K562 (cell line): ENCODE data around the gene BMP2K. TPM values are rescaled to one million over a fixed set of nuclear protein-coding genes. Genes with fewer than 3 reads are reported as not detected.

Experiments used
- CCNT2 ChIP-seq: IDR thresholded peaks from 2 replicates; pipeline ENCODE4 v1.6.1; 2011; ENCODE audit warnings: borderline replicate concordance, low read depth, mild to moderate bottlenecking, moderate library complexity, mixed read lengths, low read length; ENCODE audit not compliant: insufficient read length; ENCODE audit errors: extremely low read depth
- FOXP1 ChIP-seq: sonication (generic); formaldehyde crosslinking; IDR thresholded peaks from 2 replicates; pipeline ENCODE4 v1.8.0; 2022; ENCODE audit warnings: mild to moderate bottlenecking, missing genetic modification reagents
- HNRNPK ChIP-seq: fragments of 200-400 bp; formaldehyde crosslinking; IDR thresholded peaks from one replicate; pipeline ENCODE4 v1.6.1; 2018; ENCODE audit warnings: mild to moderate bottlenecking, low read depth, low read length; ENCODE audit not compliant: poor library complexity, severe bottlenecking
- MAZ ChIP-seq, 2 experiments: fragments of 450-650 bp in 1 of 2; sonication (generic) in 1 of 2; formaldehyde crosslinking; IDR thresholded peaks in 1 of 2; conservative IDR thresholded peaks in 1 of 2; 2 replicates each; pipeline versions ENCODE4 v1.4.0 to v1.5.0; 2020; ENCODE audit warnings: mild to moderate bottlenecking in 1 of 2, missing genetic modification reagents in 1 of 2
- PML ChIP-seq: IDR thresholded peaks from 2 replicates; pipeline ENCODE4 v1.6.1; 2012; ENCODE audit warnings: low read length, inconsistent platforms
- RBM39 ChIP-seq: fragments of 200-400 bp; formaldehyde crosslinking; optimal IDR thresholded peaks from 2 replicates; pipeline ENCODE3; 2018; ENCODE audit warnings: low read depth, low read length
- SAP30 ChIP-seq: fragments of 200-600 bp; sonication (generic); IDR thresholded peaks from 2 replicates; pipeline ENCODE4 v1.6.1; 2012; ENCODE audit warnings: borderline replicate concordance, low read depth, mild to moderate bottlenecking, moderate library complexity, low read length, control low read depth, inconsistent platforms; ENCODE audit not compliant: insufficient read depth, poor library complexity, severe bottlenecking
- SMC3 ChIP-seq: conservative IDR thresholded peaks from 2 replicates; pipeline ENCODE4 v1.6.1; 2011; ENCODE audit warnings: low read depth, low read length, improper control_type of control experiment; ENCODE audit not compliant: insufficient read depth
- SNRNP70 ChIP-seq: fragments of 200-400 bp; formaldehyde crosslinking; optimal IDR thresholded peaks from 2 replicates; pipeline ENCODE3; 2017; ENCODE audit warnings: low read depth, low read length
- THRB ChIP-seq: fragments of 450-650 bp; formaldehyde crosslinking; conservative IDR thresholded peaks from 2 replicates; pipeline ENCODE4 v1.4.0; 2022; ENCODE audit warnings: mild to moderate bottlenecking, missing genetic modification characterization
- TRIM24 ChIP-seq, 2 experiments: fragments of 450-650 bp; IDR thresholded peaks; 2 replicates each; pipeline ENCODE4 v1.6.1; 2016
- ZNF24 ChIP-seq: fragments of 450-650 bp; IDR thresholded peaks from 2 replicates; pipeline ENCODE4 v1.6.1; 2016
- ZNF551 ChIP-seq: fragments of 250-450 bp; sonication (Bioruptor Pico); IDR thresholded peaks from 2 replicates; pipeline ENCODE4 v1.5.0; 2021; ENCODE audit warnings: mild to moderate bottlenecking, moderate library complexity
- polyA plus RNA-seq, 8 experiments: library from polyadenylated mRNA; depleted of rRNA in 4 of 8; stranded (reverse) in 5 of 8; unstranded in 3 of 8; fragments of >200 nt; fragmentation: Nextera tagmentation in 2 of 8; fragmentation: Illumina TruSeq in 1 of 8; extraction: Ambion mirVana in 2 of 8; extraction: Trizol in 1 of 8; gene quantifications; 2 replicates each; pipeline versions ENCODE4 v1.2.1 to v1.2.3, GENCODE V29; 2011 to 2014; ENCODE audit warnings: inconsistent platforms in 1 of 8, missing spikeins in 1 of 8
- total RNA-seq, 7 experiments: library from RNA; depleted of rRNA in 6 of 7; stranded (reverse); fragments of >200 nt in 6 of 7; fragmentation: Illumina TruSeq in 2 of 7; extraction: Trizol in 2 of 7; gene quantifications; 2 replicates each; pipeline versions ENCODE4 v1.2.1 to v1.2.3, GENCODE V29; 2011 to 2021; ENCODE audit warnings: low replicate concordance in 1 of 7
- TF ChIP-seq, protein P1 (sequence below): IDR thresholded peaks from 2 replicates; pipeline ENCODE4 v1.6.1; 2011; ENCODE audit warnings: borderline replicate concordance, low read depth, mild to moderate bottlenecking, moderate library complexity, low read length; ENCODE audit not compliant: insufficient read depth, poor library complexity, severe bottlenecking
- TF ChIP-seq, protein P2 (sequence below): fragments of 250-450 bp; sonication (Bioruptor Pico); IDR thresholded peaks from 2 replicates; pipeline ENCODE4 v1.4.0; 2020; ENCODE audit warnings: borderline replicate concordance
- TF ChIP-seq, protein P3 (sequence below): fragments of 250-450 bp; sonication (Bioruptor Pico); IDR thresholded peaks from 2 replicates; pipeline ENCODE4 v1.9.0; 2021; ENCODE audit warnings: mild to moderate bottlenecking, inconsistent platforms
- TF ChIP-seq, protein P4 (sequence below): sonication (generic); formaldehyde crosslinking; IDR thresholded peaks from 2 replicates; pipeline ENCODE4 v1.9.0; 2022; ENCODE audit warnings: mild to moderate bottlenecking, missing genetic modification reagents

Gene BMP2K
- total and polyA plus RNA-seq, 9 of the 15 experiments (the other 6 are each of a cell fraction or from before 2014, with no cell fraction given), result 17.0 to 217 (median 104) TPM

GRCh38 chr4:78938868-78939666, 162.9 kb downstream of the BMP2K start, which contains the start of gene PAQR3 (continued):
- TF ChIP-seq, protein P1, sequence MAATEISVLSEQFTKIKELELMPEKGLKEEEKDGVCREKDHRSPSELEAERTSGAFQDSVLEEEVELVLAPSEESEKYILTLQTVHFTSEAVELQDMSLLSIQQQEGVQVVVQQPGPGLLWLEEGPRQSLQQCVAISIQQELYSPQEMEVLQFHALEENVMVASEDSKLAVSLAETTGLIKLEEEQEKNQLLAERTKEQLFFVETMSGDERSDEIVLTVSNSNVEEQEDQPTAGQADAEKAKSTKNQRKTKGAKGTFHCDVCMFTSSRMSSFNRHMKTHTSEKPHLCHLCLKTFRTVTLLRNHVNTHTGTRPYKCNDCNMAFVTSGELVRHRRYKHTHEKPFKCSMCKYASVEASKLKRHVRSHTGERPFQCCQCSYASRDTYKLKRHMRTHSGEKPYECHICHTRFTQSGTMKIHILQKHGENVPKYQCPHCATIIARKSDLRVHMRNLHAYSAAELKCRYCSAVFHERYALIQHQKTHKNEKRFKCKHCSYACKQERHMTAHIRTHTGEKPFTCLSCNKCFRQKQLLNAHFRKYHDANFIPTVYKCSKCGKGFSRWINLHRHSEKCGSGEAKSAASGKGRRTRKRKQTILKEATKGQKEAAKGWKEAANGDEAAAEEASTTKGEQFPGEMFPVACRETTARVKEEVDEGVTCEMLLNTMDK, result peak; percentile 84
- peak; percentile 91 for TF ChIP-seq CCNT2
- 0 out of 4 replicates have a peak, but pooled peaks of 1 of the 2 experiments have one; percentile 7 for TF ChIP-seq TRIM24 (IDR thresholded peaks at IDR 0.05)
- TF ChIP-seq, protein P2, sequence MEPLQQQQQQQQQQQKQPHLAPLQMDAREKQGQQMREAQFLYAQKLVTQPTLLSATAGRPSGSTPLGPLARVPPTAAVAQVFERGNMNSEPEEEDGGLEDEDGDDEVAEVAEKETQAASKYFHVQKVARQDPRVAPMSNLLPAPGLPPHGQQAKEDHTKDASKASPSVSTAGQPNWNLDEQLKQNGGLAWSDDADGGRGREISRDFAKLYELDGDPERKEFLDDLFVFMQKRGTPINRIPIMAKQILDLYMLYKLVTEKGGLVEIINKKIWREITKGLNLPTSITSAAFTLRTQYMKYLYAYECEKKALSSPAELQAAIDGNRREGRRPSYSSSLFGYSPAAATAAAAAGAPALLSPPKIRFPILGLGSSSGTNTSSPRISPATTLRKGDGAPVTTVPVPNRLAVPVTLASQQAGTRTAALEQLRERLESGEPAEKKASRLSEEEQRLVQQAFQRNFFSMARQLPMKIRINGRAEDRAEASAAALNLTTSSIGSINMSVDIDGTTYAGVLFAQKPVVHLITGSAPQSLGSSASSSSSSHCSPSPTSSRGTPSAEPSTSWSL, result no peak
- TF ChIP-seq ZNF24, result no peak; the same call in 1 of the 2 replicates
- no peak for TF ChIP-seq SNRNP70
- no peak for TF ChIP-seq THRB (CRISPR knock-in tag)
- no peak for TF ChIP-seq HNRNPK
- no peak for TF ChIP-seq RBM39
- peak; percentile 51 for TF ChIP-seq PML
- TF ChIP-seq, protein P3, sequence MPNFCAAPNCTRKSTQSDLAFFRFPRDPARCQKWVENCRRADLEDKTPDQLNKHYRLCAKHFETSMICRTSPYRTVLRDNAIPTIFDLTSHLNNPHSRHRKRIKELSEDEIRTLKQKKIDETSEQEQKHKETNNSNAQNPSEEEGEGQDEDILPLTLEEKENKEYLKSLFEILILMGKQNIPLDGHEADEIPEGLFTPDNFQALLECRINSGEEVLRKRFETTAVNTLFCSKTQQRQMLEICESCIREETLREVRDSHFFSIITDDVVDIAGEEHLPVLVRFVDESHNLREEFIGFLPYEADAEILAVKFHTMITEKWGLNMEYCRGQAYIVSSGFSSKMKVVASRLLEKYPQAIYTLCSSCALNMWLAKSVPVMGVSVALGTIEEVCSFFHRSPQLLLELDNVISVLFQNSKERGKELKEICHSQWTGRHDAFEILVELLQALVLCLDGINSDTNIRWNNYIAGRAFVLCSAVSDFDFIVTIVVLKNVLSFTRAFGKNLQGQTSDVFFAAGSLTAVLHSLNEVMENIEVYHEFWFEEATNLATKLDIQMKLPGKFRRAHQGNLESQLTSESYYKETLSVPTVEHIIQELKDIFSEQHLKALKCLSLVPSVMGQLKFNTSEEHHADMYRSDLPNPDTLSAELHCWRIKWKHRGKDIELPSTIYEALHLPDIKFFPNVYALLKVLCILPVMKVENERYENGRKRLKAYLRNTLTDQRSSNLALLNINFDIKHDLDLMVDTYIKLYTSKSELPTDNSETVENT (CRISPR knock-in tag), result peak; percentile 80; the same call in 1 of the 2 replicates
- TF ChIP-seq, protein P4, sequence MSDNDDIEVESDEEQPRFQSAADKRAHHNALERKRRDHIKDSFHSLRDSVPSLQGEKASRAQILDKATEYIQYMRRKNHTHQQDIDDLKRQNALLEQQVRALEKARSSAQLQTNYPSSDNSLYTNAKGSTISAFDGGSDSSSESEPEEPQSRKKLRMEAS (CRISPR knock-in tag), result peak; percentile 30; the same call in 1 of the 2 replicates
- 0 out of 2 replicates have a peak, but pooled peaks have one; percentile 20 for TF ChIP-seq SMC3
- TF ChIP-seq MAZ (CRISPR knock-in tag; conservative IDR thresholded peaks at IDR 0.05 in 1 of 2, IDR thresholded peaks at IDR 0.05 in 1 of 2), result peak; percentile 85 to 95
- no peak for TF ChIP-seq ZNF551 (CRISPR knock-in tag)
- TF ChIP-seq SAP30, result peak; percentile 50
- TF ChIP-seq FOXP1 (CRISPR knock-in tag), result peak; percentile 75; the same call in 1 of the 2 replicates
